Measurements from ENCODE around the gene ATOSB.
"Not testable (repeated sequence)": the region's sequence is repeated elsewhere in the genome, so short reads cannot be mapped to it uniquely, and the experiment has no call there.

The ATOSB gene

DNA sequence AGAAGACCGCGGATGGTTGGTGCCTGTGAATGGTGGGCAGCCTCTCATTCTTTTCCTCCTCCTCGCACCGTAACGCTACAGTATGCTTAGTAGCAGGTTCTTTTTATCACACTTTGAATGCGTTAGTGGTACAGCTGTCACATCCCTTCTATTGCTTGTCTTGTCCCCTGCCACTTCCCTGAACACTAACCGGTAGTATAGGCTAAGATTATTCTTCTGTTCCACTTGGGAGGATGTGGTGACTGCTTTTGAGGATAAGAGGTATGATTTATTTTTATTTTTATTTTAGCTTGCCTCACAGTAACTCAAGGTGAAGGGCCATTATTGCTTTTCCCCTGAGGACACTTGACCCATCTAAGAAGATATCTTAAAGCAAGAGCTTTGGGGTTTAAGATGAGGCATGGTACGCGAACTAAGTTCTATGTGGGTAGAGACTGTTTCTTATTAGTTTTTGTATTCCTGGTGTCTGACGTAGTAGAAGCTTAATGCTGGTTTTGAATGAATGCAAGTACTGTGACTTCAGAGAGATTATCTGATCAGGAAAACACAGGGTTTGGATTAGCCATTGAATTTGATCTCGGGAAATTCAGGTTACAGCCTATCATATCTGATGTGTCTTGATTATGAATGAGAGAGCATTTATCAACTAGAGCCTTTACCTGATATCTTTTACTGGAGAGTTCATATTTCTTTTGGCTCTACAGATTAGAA, 47.1 kb upstream of the ATOSB start:
- H4K20me1 ChIP-seq (ENCODE audit: control insufficient read depth, insufficient read depth, low read depth, low read length) = no peaks in the 10 kb centered on the region
- no peaks in the 10 kb centered on the region for H3K9me2 ChIP-seq (replicated peaks; ENCODE audit: control insufficient read depth, low read length)
- no peak overlapping the region for H3K4me3 ChIP-seq (ENCODE audit: low read length)
- no peak overlapping the region for H3K27ac ChIP-seq (ENCODE audit: low read depth, low read length)
- no peak for TF ChIP-seq CTCF (IDR thresholded peaks at IDR 0.05; ENCODE audit: low read depth, low read length, poor library complexity, severe bottlenecking)
- no peak for TF ChIP-seq EZH2phosphoT487 (IDR thresholded peaks at IDR 0.05; ENCODE audit: borderline replicate concordance, low read length)
- no peaks in the 10 kb centered on the region for H3K79me2 ChIP-seq (ENCODE audit: control insufficient read depth, low read length)
- peaks cover 17% of the 10 kb centered on the region for H3K4me1 ChIP-seq (ENCODE audit: control insufficient read depth, low read length)
- H3F3A ChIP-seq (ENCODE audit: control insufficient read depth, insufficient read depth) = no peaks in the 10 kb centered on the region
- H3K36me3 ChIP-seq (ENCODE audit: control insufficient read depth, low read length) = no peaks in the 10 kb centered on the region
- no peak overlapping the region for H3K4me2 ChIP-seq (ENCODE audit: low read length)
- H3K9me3 ChIP-seq (ENCODE audit: control insufficient read depth, insufficient read depth, low read length) = no peaks in the 10 kb centered on the region
- H3K27me3 ChIP-seq (ENCODE audit: control insufficient read depth, low read length) = no peaks in the 10 kb centered on the region

GRCh38 chr9:35161713-35162604, 46.3 kb upstream of the ATOSB start, which contains the start of gene UNC13B:
UNC13B (plus strand) TSS chr9:35162009; CDS start chr9:35162284, 275 bp downstream.
- Histone ChIP-seq H4K20me1 (ENCODE audit: control insufficient read depth, insufficient read depth, low read depth, low read length) (no peaks in the 10 kb centered on the region), H3K79me2 (ENCODE audit: control insufficient read depth, low read length) (no peaks in the 10 kb centered on the region), H3K4me3 (ENCODE audit: low read length) (no peak within 1 kb of the TSS), H3K4me1 (ENCODE audit: control insufficient read depth, low read length) (peaks cover 17% of the 10 kb centered on the region), H3K4me2 (ENCODE audit: low read length) (no peak within 1 kb of the TSS), H3K9me3 (ENCODE audit: control insufficient read depth, insufficient read depth, low read length) (no peaks in the 10 kb centered on the region), H3F3A (ENCODE audit: control insufficient read depth, insufficient read depth) (no peaks in the 10 kb centered on the region), H3K36me3 (ENCODE audit: control insufficient read depth, low read length) (no peaks in the 10 kb centered on the region), H3K27me3 (ENCODE audit: control insufficient read depth, low read length) (no peaks in the 10 kb centered on the region), H3K9me2 (replicated peaks; ENCODE audit: control insufficient read depth, low read length) (no peaks in the 10 kb centered on the region), H3K27ac (ENCODE audit: low read depth, low read length) (no peak within 1 kb of the TSS)
- TF ChIP-seq EZH2phosphoT487 (IDR thresholded peaks at IDR 0.05; ENCODE audit: borderline replicate concordance, low read length) = no peak
- no peak for TF ChIP-seq CTCF (IDR thresholded peaks at IDR 0.05; ENCODE audit: low read depth, low read length, poor library complexity, severe bottlenecking)

DNA sequence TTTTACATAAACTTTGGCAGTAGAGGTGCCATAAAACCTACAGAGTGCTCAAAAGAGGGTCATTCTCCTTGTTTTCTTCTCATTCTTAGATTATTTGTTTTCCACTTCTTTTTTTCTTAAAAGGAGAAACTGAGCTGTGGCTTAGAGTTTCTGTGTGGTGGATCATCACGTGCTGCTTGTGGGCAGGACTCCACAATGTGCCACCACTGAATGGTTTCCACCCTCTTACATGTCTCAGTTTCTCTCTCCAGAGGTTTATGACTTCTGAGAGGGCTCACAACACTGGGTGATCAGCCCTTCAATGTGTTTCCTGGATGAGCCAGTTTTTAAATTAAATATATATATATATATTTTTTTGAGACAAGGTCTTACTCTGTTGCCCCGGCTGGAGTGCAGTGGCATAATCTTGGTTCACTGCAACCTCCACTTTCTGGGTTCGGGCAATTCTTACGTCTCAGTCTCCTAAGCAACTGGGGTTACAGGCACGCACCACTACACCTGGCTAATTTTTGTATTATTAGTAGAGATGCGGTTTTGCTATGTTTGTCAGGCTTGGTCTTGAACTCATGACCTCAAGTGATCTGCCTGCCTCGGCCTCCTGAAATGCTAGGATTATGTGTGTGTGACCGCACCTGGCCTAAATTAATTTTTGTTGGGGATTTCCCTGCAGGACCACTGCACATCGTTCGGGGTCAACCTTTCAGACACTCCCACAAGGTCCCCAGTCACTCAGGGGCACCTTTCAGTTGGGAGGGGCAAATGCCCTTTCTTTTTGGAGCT, 43.0 kb upstream of the ATOSB start:
- Histone ChIP-seq H3K27me3 (ENCODE audit: control insufficient read depth, low read length) (no peaks in the 10 kb centered on the region), H3K36me3 (ENCODE audit: control insufficient read depth, low read length) (no peaks in the 10 kb centered on the region), H3K4me2 (ENCODE audit: low read length) (peak overlapping the region; percentile 42), H3K4me3 (ENCODE audit: low read length) (no peak overlapping the region), H3K27ac (ENCODE audit: low read depth, low read length) (no peak overlapping the region), H3K9me2 (replicated peaks; ENCODE audit: control insufficient read depth, low read length) (no peaks in the 10 kb centered on the region), H3F3A (ENCODE audit: control insufficient read depth, insufficient read depth) (no peaks in the 10 kb centered on the region), H3K9me3 (ENCODE audit: control insufficient read depth, insufficient read depth, low read length) (no peaks in the 10 kb centered on the region), H4K20me1 (ENCODE audit: control insufficient read depth, insufficient read depth, low read depth, low read length) (no peaks in the 10 kb centered on the region), H3K4me1 (ENCODE audit: control insufficient read depth, low read length) (peaks cover 17% of the 10 kb centered on the region), H3K79me2 (ENCODE audit: control insufficient read depth, low read length) (no peaks in the 10 kb centered on the region)
- TF ChIP-seq CTCF (IDR thresholded peaks at IDR 0.05; ENCODE audit: low read depth, low read length, poor library complexity, severe bottlenecking) (no peak), EZH2phosphoT487 (IDR thresholded peaks at IDR 0.05; ENCODE audit: borderline replicate concordance, low read length) (no peak)

DNA sequence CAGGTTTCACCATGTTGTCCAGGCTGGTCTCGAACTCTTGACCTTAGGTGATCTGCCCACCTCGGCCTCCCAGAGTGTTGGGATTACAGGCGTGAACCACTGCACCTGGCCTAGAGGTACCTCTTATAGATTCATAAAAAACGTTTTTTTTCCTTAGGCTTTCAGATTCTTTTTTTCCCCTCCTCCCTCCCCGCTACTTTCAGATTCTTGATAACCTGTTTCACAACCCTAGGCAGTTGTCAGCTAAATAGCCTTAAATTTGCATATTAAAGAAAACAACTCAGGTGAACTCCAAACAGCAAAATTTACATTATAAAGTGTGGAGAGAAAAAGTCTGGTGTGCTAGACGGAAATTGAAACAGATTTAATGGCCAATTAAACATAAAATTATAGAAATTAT, 42.2 kb upstream of the ATOSB start:
- H3K36me3 ChIP-seq (ENCODE audit: control insufficient read depth, low read length); H4K20me1 ChIP-seq (ENCODE audit: control insufficient read depth, insufficient read depth, low read depth, low read length); H3K4me3 ChIP-seq (ENCODE audit: low read length); H3K9me3 ChIP-seq (ENCODE audit: control insufficient read depth, insufficient read depth, low read length); H3F3A ChIP-seq (ENCODE audit: control insufficient read depth, insufficient read depth); H3K4me2 ChIP-seq (ENCODE audit: low read length); H3K27me3 ChIP-seq (ENCODE audit: control insufficient read depth, low read length); H3K27ac ChIP-seq (ENCODE audit: low read depth, low read length); H3K9me2 ChIP-seq (replicated peaks; ENCODE audit: control insufficient read depth, low read length); H3K79me2 ChIP-seq (ENCODE audit: control insufficient read depth, low read length): not testable (repeated sequence)
- peaks cover 17% of the 10 kb centered on the region for H3K4me1 ChIP-seq (ENCODE audit: control insufficient read depth, low read length)
